Measurements from ENCODE around the gene CACNA1C.

- TF ChIP-seq GATA2 (IDR thresholded peaks at IDR 0.05; ENCODE audit: low read depth, low read length) (no peak), GATA3 (IDR thresholded peaks at IDR 0.05; ENCODE audit: low read depth, low read length) (no peak)
These were observed 302.8 kb downstream of the CACNA1C start for GRCh38 chr12:2355604-2356003.
